Calu3 (cell line): Measurements from ENCODE around the gene LHFPL6. TPM values are rescaled to one million over a fixed set of nuclear protein-coding genes. Genes with fewer than 3 reads are reported as not detected.

Source experiments
- BruUV-seq: library from RNA; stranded (reverse); fragments of 400-500 nt; replicated peaks from 2 replicates; lab custom pipeline; 2021; lab: Mats Ljungman, UMichigan
- CTCF ChIA-PET: fragments of 300-600 bp; sonication (Branson Sonifier 250); formaldehyde crosslinking; loops from one replicate; lab custom pipeline; 2022; ENCODE audit warnings: antibody characterized with exemption; lab: Charles Lee
- DNase-seq: peaks from one replicate; pipeline ENCODE4 v3.0.0; 2022
- H3K27ac Mint-ChIP-seq: one replicate; pipeline ENCODE4 v1.8.0; 2022; ENCODE audit warnings: mixed read lengths; ENCODE audit not compliant: unreplicated experiment
- H3K27me3 Mint-ChIP-seq: one replicate; pipeline ENCODE4 v1.8.0; 2022; ENCODE audit warnings: mixed read lengths; ENCODE audit not compliant: unreplicated experiment
- H3K36me3 Mint-ChIP-seq: one replicate; pipeline ENCODE4 v1.8.0; 2022; ENCODE audit warnings: mild to moderate bottlenecking, moderate library complexity, mixed read lengths; ENCODE audit not compliant: insufficient read depth, unreplicated experiment
- H3K4me1 Mint-ChIP-seq: one replicate; pipeline ENCODE4 v1.8.0; 2022; ENCODE audit warnings: mild to moderate bottlenecking, low read depth, mixed read lengths; ENCODE audit not compliant: unreplicated experiment
- H3K4me3 Mint-ChIP-seq: one replicate; pipeline ENCODE4 v1.8.0; 2022; ENCODE audit warnings: mild to moderate bottlenecking, low read depth, moderate library complexity, mixed read lengths; ENCODE audit not compliant: unreplicated experiment
- H3K9me3 Mint-ChIP-seq: one replicate; pipeline ENCODE4 v1.8.0; 2022; ENCODE audit warnings: low read depth, mixed read lengths; ENCODE audit not compliant: unreplicated experiment
- CTCF ChIP-seq: fragments of 200-600 bp; IDR thresholded peaks from one replicate; pipeline ENCODE4 v1.8.0; 2022; ENCODE audit warnings: antibody characterized with exemption; ENCODE audit not compliant: unreplicated experiment
- intact Hi-C: fragments of 100-400 bp; cut with micrococcal nuclease; formaldehyde crosslinking; loops from one replicate; pipeline ENCODE4 v1.10.0; 2022; ENCODE audit not compliant: unreplicated experiment
- total RNA-seq: library from RNA; stranded (reverse); gene quantifications from 2 replicates; pipeline ENCODE4 v1.2.3, GENCODE V29; 2022

Gene LHFPL6
- total RNA-seq, 1 experiment from 2014 or later: not detected

DNA sequence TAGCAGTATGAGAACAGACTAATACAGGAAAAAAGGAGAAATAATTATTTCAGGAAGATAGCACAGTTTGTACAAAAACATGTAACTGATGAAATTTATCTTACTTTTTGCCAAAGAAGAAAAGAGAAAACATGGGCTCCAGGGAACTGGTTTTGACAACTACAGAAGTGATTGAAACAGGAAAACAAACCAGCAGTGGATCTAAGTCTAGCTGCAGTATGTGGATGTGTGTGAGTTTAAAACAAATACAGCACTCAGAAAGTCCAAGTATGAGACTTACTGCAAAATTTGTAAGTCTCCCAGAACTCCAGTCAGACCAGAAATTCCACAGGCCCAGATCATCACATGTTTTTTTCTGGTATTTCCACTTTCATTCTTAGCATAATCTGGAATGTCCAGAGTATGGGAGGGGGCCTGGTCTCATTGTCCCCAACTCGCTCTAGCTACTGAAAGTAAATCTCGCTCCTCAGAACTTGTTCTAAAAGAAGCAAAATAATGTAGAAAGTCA lies 305.3 kb downstream of the LHFPL6 start:
- no peak for TF ChIP-seq CTCF
- CTCF ChIA-PET: no interaction called here
- no peaks in the 10 kb centered on the region for H3K36me3 Mint-ChIP-seq
- no peaks in the 10 kb centered on the region for H3K27me3 Mint-ChIP-seq
- H3K27ac Mint-ChIP-seq: no peak overlapping the region
- intact Hi-C loops: no loop called here
- H3K4me1 Mint-ChIP-seq: no peaks in the 10 kb centered on the region
- no peak for DNase-seq
- H3K4me3 Mint-ChIP-seq: no peak overlapping the region
- no peaks in the 10 kb centered on the region for H3K9me3 Mint-ChIP-seq
- BruUV-seq: no TSS peak

DNA sequence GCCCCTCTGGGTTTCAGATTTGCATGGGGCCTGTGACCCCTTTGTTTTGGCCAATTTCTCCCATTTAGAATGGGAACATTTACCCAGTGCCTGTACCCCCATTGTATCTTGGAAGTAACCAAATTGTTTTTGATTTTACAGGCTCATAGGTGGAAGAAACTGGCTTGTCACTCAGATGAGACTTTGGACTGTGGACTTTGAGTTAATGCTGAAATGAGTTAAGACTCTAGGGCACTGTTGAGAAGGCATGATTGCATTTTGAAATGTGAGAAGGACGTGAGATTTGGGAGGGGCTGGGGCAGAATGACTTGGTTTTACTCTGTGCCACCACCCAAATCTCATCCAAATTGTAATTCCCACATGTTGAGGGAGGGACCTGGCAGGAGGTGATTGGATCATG lies 306.0 kb downstream of the LHFPL6 start:
- no peak for DNase-seq
- TF ChIP-seq CTCF: no peak
- H3K27me3 Mint-ChIP-seq: no peaks in the 10 kb centered on the region
- no peaks in the 10 kb centered on the region for H3K36me3 Mint-ChIP-seq
- H3K4me1 Mint-ChIP-seq: no peaks in the 10 kb centered on the region
- no peak overlapping the region for H3K4me3 Mint-ChIP-seq
- CTCF ChIA-PET: no interaction called here
- no TSS peak for BruUV-seq
- H3K27ac Mint-ChIP-seq: no peak overlapping the region
- intact Hi-C loops: no loop called here
- no peaks in the 10 kb centered on the region for H3K9me3 Mint-ChIP-seq

DNA sequence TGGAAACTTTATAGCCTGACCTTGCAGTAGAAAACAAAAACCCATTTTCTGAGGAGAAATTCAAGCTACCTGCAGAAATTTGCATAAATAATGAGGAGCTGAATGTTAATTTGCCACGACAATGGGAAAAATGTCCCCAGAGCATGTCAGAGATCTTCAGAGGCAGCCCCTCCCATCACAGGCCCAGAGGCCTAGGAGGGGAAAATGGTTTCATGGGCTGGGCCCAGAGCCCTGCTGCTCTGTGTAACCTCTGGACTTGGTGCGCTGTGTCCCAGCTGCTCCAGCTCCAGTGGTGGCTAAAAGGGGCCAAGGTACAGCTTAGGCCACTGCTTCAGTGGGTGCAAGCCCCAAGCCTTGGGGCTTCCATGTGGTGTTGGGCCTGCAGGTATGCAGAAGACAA lies 306.8 kb downstream of the LHFPL6 start:
- no TSS peak for BruUV-seq
- Mint-ChIP-seq H3K9me3 (no peaks in the 10 kb centered on the region), H3K36me3 (no peaks in the 10 kb centered on the region), H3K27ac (no peak overlapping the region), H3K4me3 (no peak overlapping the region), H3K27me3 (no peaks in the 10 kb centered on the region), H3K4me1 (no peaks in the 10 kb centered on the region)
- intact Hi-C loops: no loop called here
- DNase-seq: no peak
- CTCF ChIA-PET: no interaction called here
- no peak for TF ChIP-seq CTCF

Other genes with a start within 250 kb of the LHFPL6 start
- 23.7 and 26.6 TPM in 2 replicates for gene COG6, start 52.5 kb upstream of the LHFPL6 start, total RNA-seq